A549 (cell line): Measurements from ENCODE around the gene PLS3.

Source experiments
- HDAC2 ChIP-seq: fragments of 200-600 bp; sonication (generic); IDR thresholded peaks from 2 replicates; pipeline ENCODE4 v1.6.1; 2016
- TF ChIP-seq, protein P1 (sequence below): fragments of >200 bp; sonication (Bioruptor Twin); formaldehyde crosslinking; IDR thresholded peaks from 3 replicates; pipeline ENCODE4 v1.5.1; 2016

DNA sequence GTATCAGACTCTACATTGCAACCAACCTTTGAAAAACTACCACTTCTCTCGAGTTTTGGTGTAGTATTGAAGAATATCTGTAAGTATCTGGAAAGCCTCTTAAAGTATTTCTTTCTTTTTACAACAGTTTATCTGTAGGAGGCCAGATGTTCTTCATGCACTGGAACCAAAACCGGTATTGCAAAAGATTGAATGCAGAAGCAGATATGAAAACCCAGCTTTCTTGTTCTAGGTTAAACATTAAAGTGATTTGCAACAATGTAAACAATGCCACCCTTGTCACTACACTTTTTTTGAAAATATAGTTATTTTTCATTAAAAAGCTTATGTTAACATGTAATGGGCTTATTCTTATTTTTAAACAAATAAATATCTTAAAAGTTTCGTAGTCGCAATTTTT lies 27.2 kb downstream of the PLS3 start:
- no peak for TF ChIP-seq HDAC2
- TF ChIP-seq, protein P1, sequence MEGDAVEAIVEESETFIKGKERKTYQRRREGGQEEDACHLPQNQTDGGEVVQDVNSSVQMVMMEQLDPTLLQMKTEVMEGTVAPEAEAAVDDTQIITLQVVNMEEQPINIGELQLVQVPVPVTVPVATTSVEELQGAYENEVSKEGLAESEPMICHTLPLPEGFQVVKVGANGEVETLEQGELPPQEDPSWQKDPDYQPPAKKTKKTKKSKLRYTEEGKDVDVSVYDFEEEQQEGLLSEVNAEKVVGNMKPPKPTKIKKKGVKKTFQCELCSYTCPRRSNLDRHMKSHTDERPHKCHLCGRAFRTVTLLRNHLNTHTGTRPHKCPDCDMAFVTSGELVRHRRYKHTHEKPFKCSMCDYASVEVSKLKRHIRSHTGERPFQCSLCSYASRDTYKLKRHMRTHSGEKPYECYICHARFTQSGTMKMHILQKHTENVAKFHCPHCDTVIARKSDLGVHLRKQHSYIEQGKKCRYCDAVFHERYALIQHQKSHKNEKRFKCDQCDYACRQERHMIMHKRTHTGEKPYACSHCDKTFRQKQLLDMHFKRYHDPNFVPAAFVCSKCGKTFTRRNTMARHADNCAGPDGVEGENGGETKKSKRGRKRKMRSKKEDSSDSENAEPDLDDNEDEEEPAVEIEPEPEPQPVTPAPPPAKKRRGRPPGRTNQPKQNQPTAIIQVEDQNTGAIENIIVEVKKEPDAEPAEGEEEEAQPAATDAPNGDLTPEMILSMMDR = no peak
